K562 (cell line): Measurements from ENCODE around the gene ELMO1. TPM values are rescaled to one million over a fixed set of nuclear protein-coding genes. Genes with fewer than 3 reads are reported as not detected.

Source experiments
- CHD7 ChIP-seq: fragments of 200-600 bp; sonication (generic); IDR thresholded peaks from one replicate; pipeline ENCODE4 v1.6.1; 2012; ENCODE audit warnings: mild to moderate bottlenecking, low read depth, low read length, inconsistent platforms
- FOXJ2 ChIP-seq: fragments of 200-800 bp; sonication (Bioruptor generic); IDR thresholded peaks from 2 replicates; pipeline ENCODE4 v1.6.1; 2016; ENCODE audit warnings: missing genetic modification characterization, missing compliant biosample characterization
- HLTF ChIP-seq: fragments of 450-650 bp; IDR thresholded peaks from 2 replicates; pipeline ENCODE4 v1.6.1; 2016
- NFRKB ChIP-seq: fragments of 450-650 bp; IDR thresholded peaks from 2 replicates; pipeline ENCODE4 v1.6.1; 2016; ENCODE audit warnings: low read depth
- NFXL1 ChIP-seq: fragments of 450-650 bp; formaldehyde crosslinking; IDR thresholded peaks from 2 replicates; pipeline ENCODE4 v1.4.0; 2021; ENCODE audit warnings: mild to moderate bottlenecking
- PCBP1 ChIP-seq: fragments of 200-400 bp; formaldehyde crosslinking; IDR thresholded peaks from 2 replicates; pipeline ENCODE4 v1.6.1; 2018; ENCODE audit warnings: mild to moderate bottlenecking, low read depth, low read length; ENCODE audit not compliant: poor library complexity, severe bottlenecking
- PHTF2 ChIP-seq: fragments of 250-450 bp; sonication (Bioruptor Pico); IDR thresholded peaks from 2 replicates; pipeline ENCODE4 v1.5.0; 2021; ENCODE audit warnings: mild to moderate bottlenecking
- PML ChIP-seq: IDR thresholded peaks from 2 replicates; pipeline ENCODE4 v1.6.1; 2012; ENCODE audit warnings: low read length, inconsistent platforms
- PPARD ChIP-seq: fragments of 250-450 bp; sonication (Bioruptor Pico); IDR thresholded peaks from 2 replicates; pipeline ENCODE4 v1.8.0; 2022; ENCODE audit warnings: inconsistent platforms, mild to moderate bottlenecking, moderate library complexity
- SAFB ChIP-seq: fragments of 200-400 bp; formaldehyde crosslinking; IDR thresholded peaks from 2 replicates; pipeline ENCODE4 v1.6.1; 2017; ENCODE audit warnings: low read depth, low read length, borderline replicate concordance
- SPI1 ChIP-seq: IDR thresholded peaks from 2 replicates; pipeline ENCODE4 v1.6.1; 2011; ENCODE audit warnings: low read depth, low read length, control low read depth, borderline replicate concordance
- ZNF584 ChIP-seq: fragments of 200-800 bp; sonication (Bioruptor generic); IDR thresholded peaks from 2 replicates; pipeline ENCODE4 v1.6.1; 2016; ENCODE audit warnings: low read depth, mild to moderate bottlenecking, missing genetic modification characterization, missing compliant biosample characterization
- ZNF76 ChIP-seq: fragments of 250-450 bp; sonication (Bioruptor Pico); IDR thresholded peaks from 2 replicates; pipeline ENCODE4 v1.4.0; 2020; ENCODE audit warnings: mild to moderate bottlenecking, moderate library complexity, borderline replicate concordance
- polyA plus RNA-seq, 8 experiments: library from polyadenylated mRNA; depleted of rRNA in 4 of 8; stranded (reverse) in 5 of 8; unstranded in 3 of 8; fragments of >200 nt; fragmentation: Nextera tagmentation in 2 of 8; fragmentation: Illumina TruSeq in 1 of 8; extraction: Ambion mirVana in 2 of 8; extraction: Trizol in 1 of 8; gene quantifications; 2 replicates each; pipeline versions ENCODE4 v1.2.1 to v1.2.3, GENCODE V29; 2011 to 2014; ENCODE audit warnings: inconsistent platforms in 1 of 8, missing spikeins in 1 of 8
- total RNA-seq, 7 experiments: library from RNA; depleted of rRNA in 6 of 7; stranded (reverse); fragments of >200 nt in 6 of 7; fragmentation: Illumina TruSeq in 2 of 7; extraction: Trizol in 2 of 7; gene quantifications; 2 replicates each; pipeline versions ENCODE4 v1.2.1 to v1.2.3, GENCODE V29; 2011 to 2021; ENCODE audit warnings: low replicate concordance in 1 of 7
- TF ChIP-seq, protein P1 (sequence below): fragments of 250-450 bp; sonication (Bioruptor Pico); IDR thresholded peaks from 2 replicates; pipeline ENCODE4 v1.8.0; 2021; ENCODE audit warnings: moderate library complexity, mild to moderate bottlenecking, inconsistent platforms
- TF ChIP-seq, protein P2 (sequence below): fragments of 450-650 bp; IDR thresholded peaks from one replicate; pipeline ENCODE4 v1.6.1; 2018; ENCODE audit warnings: mild to moderate bottlenecking, moderate library complexity; ENCODE audit not compliant: partially characterized antibody

Gene ELMO1
- total and polyA plus RNA-seq, 9 of the 15 experiments (the other 6 are each of a cell fraction or from before 2014, with no cell fraction given) = 0.36 to 7.2 (median 3.6) TPM

DNA sequence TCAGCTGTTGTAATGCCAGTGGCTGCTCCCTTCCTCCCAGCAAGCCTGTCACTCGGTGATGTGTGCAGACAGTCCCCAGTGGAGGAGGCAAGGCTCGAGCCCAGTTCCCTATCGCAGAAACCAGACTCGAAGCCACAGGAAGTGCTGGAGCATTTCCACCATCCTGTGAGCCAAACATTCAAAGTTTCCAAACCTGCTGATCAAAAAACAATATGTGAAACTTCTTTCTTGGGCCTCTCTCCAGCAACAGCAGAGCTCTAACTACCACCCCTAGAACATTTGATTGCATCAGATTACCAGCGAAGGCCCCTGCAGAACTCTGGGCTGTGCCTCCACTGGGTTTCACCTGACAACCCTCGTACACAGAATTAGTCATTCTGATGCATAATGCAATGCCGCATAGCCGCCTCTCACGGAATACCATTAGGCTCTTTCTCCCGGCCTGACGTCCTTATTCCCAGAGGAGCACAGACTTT lies 94.0 kb downstream of the ELMO1 start (continued):
- TF ChIP-seq, protein P1, sequence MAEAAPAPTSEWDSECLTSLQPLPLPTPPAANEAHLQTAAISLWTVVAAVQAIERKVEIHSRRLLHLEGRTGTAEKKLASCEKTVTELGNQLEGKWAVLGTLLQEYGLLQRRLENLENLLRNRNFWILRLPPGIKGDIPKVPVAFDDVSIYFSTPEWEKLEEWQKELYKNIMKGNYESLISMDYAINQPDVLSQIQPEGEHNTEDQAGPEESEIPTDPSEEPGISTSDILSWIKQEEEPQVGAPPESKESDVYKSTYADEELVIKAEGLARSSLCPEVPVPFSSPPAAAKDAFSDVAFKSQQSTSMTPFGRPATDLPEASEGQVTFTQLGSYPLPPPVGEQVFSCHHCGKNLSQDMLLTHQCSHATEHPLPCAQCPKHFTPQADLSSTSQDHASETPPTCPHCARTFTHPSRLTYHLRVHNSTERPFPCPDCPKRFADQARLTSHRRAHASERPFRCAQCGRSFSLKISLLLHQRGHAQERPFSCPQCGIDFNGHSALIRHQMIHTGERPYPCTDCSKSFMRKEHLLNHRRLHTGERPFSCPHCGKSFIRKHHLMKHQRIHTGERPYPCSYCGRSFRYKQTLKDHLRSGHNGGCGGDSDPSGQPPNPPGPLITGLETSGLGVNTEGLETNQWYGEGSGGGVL (CRISPR knock-in tag) = no peak
- TF ChIP-seq SAFB = no peak
- TF ChIP-seq HLTF = no peak
- TF ChIP-seq FOXJ2 = no peak
- no peak for TF ChIP-seq NFRKB
- TF ChIP-seq SPI1 = 0 out of 2 replicates have a peak, but pooled peaks have one; percentile 65
- no peak for TF ChIP-seq NFXL1 (CRISPR knock-in tag)
- TF ChIP-seq PML = 0 out of 2 replicates have a peak, but pooled peaks have one; percentile 36
- TF ChIP-seq PPARD (CRISPR knock-in tag) = no peak
- 0 out of 2 replicates have a peak, but pooled peaks have one; percentile 54 for TF ChIP-seq ZNF584 (CRISPR knock-in tag)
- TF ChIP-seq ZNF76 (CRISPR knock-in tag) = no peak
- TF ChIP-seq, protein P2, sequence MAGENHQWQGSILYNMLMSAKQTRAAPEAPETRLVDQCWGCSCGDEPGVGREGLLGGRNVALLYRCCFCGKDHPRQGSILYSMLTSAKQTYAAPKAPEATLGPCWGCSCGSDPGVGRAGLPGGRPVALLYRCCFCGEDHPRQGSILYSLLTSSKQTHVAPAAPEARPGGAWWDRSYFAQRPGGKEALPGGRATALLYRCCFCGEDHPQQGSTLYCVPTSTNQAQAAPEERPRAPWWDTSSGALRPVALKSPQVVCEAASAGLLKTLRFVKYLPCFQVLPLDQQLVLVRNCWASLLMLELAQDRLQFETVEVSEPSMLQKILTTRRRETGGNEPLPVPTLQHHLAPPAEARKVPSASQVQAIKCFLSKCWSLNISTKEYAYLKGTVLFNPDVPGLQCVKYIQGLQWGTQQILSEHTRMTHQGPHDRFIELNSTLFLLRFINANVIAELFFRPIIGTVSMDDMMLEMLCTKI = no peak
- no peak for TF ChIP-seq CHD7
- no peak for TF ChIP-seq PCBP1
- no peak for TF ChIP-seq PHTF2
